HepG2 (cell line): ENCODE results near the gene TUBG1. TPM values are rescaled to one million over a fixed set of nuclear protein-coding genes. Genes with fewer than 3 reads are reported as not detected.

Experiments
- BCL3 ChIP-seq: sonication (generic); formaldehyde crosslinking; IDR thresholded peaks from 2 replicates; pipeline ENCODE4 v1.5.1; 2020; ENCODE audit warnings: mild to moderate bottlenecking, missing genetic modification reagents, moderate library complexity
- CBFB ChIP-seq: sonication (generic); formaldehyde crosslinking; IDR thresholded peaks from 2 replicates; pipeline ENCODE4 v1.4.0; 2020; ENCODE audit warnings: missing genetic modification reagents
- CHD4 ChIP-seq: fragments of 200-600 bp; sonication (generic); IDR thresholded peaks from 2 replicates; pipeline ENCODE4 v1.7.0; 2017; ENCODE audit warnings: mild to moderate bottlenecking, low read length, borderline replicate concordance
- E2F2 ChIP-seq: sonication (generic); formaldehyde crosslinking; IDR thresholded peaks from 2 replicates; pipeline ENCODE4 v1.4.0; 2020; ENCODE audit warnings: missing genetic modification reagents, borderline replicate concordance
- FOXO1 ChIP-seq: sonication (generic); formaldehyde crosslinking; IDR thresholded peaks from 2 replicates; pipeline ENCODE4 v1.4.0; 2020; ENCODE audit warnings: missing genetic modification reagents
- HDAC1 ChIP-seq: sonication (generic); formaldehyde crosslinking; IDR thresholded peaks from 2 replicates; pipeline ENCODE4 v1.5.1; 2020; ENCODE audit warnings: mild to moderate bottlenecking, missing genetic modification reagents
- HNRNPH1 ChIP-seq: fragments of 200-400 bp; formaldehyde crosslinking; optimal IDR thresholded peaks from 2 replicates; pipeline ENCODE3; 2017; ENCODE audit warnings: mild to moderate bottlenecking, low read depth, low read length
- PHB2 ChIP-seq: fragments of 450-650 bp; IDR thresholded peaks from 2 replicates; pipeline ENCODE4 v1.6.1; 2018; ENCODE audit not compliant: partially characterized antibody
- RARG ChIP-seq: sonication (generic); formaldehyde crosslinking; IDR thresholded peaks from 2 replicates; pipeline ENCODE4 v1.4.0; 2020; ENCODE audit warnings: low read depth, mild to moderate bottlenecking, missing genetic modification reagents
- SNAPC5 ChIP-seq: sonication (generic); formaldehyde crosslinking; IDR thresholded peaks from 2 replicates; pipeline ENCODE4 v1.8.1; 2023; ENCODE audit warnings: mild to moderate bottlenecking, missing genetic modification reagents, borderline replicate concordance
- THAP11 ChIP-seq: IDR thresholded peaks from 2 replicates; pipeline ENCODE4 v1.6.1; 2016; ENCODE audit warnings: missing biosample characterization, missing genetic modification reagents
- TP53 ChIP-seq: sonication (generic); formaldehyde crosslinking; conservative IDR thresholded peaks from 2 replicates; pipeline ENCODE4 v1.4.0; 2020; ENCODE audit warnings: missing genetic modification reagents
- WIZ ChIP-seq: sonication (generic); formaldehyde crosslinking; IDR thresholded peaks from 2 replicates; pipeline ENCODE4 v1.5.1; 2020; ENCODE audit warnings: mild to moderate bottlenecking, missing genetic modification reagents
- XRCC5 ChIP-seq: fragments of 200-400 bp; formaldehyde crosslinking; optimal IDR thresholded peaks from 2 replicates; pipeline ENCODE3; 2017; ENCODE audit warnings: mild to moderate bottlenecking, low read length
- ZBED4 ChIP-seq: sonication (generic); formaldehyde crosslinking; IDR thresholded peaks from 2 replicates; pipeline ENCODE4 v1.4.0; 2020; ENCODE audit warnings: missing genetic modification reagents, borderline replicate concordance
- ZBTB44 ChIP-seq: sonication (generic); formaldehyde crosslinking; IDR thresholded peaks from 2 replicates; pipeline ENCODE4 v1.4.0; 2020; ENCODE audit warnings: missing genetic modification reagents
- ZNF207 ChIP-seq: fragments of 450-650 bp; IDR thresholded peaks from 2 replicates; pipeline ENCODE4 v1.6.1; 2016; ENCODE audit warnings: antibody characterized with exemption, borderline replicate concordance
- ZNF33A ChIP-seq: sonication (generic); formaldehyde crosslinking; IDR thresholded peaks from 2 replicates; pipeline ENCODE4 v1.5.1; 2020; ENCODE audit warnings: missing genetic modification reagents, mild to moderate bottlenecking, moderate library complexity, borderline replicate concordance
- ZNF800 ChIP-seq: sonication (generic); formaldehyde crosslinking; IDR thresholded peaks from 2 replicates; pipeline ENCODE4 v1.4.0; 2020; ENCODE audit warnings: missing genetic modification reagents
- polyA plus RNA-seq, 8 experiments: library from polyadenylated mRNA; depleted of rRNA in 3 of 8; stranded (reverse) in 7 of 8; unstranded in 1 of 8; fragments of >200 nt; fragmentation: Illumina TruSeq in 4 of 8; extraction: Trizol in 4 of 8; gene quantifications; 2 replicates each; pipeline versions ENCODE4 v1.2.1 to v1.2.3, GENCODE V29; 2011 to 2016; ENCODE audit warnings: low read depth in 4 of 8, missing spikeins in 1 of 8, mixed read lengths in 1 of 8; ENCODE audit not compliant: insufficient read depth in 1 of 8
- total RNA-seq, 5 experiments: library from RNA; depleted of rRNA; stranded (reverse); fragments of >200 nt; fragmentation: Illumina TruSeq; extraction: Trizol; gene quantifications; 2 replicates each; pipeline ENCODE4 v1.2.3, GENCODE V29; 2016; ENCODE audit warnings: low read depth in 1 of 5

Gene TUBG1
- total and polyA plus RNA-seq, 2 of the 13 experiments (the other 11 are each of a cell fraction or from before 2014, with no cell fraction given) = 74.1 to 137 TPM

GRCh38 chr17:42566883-42567573, 42.5 kb upstream of the TUBG1 start, which contains the start of gene MLX (continued):
- TF ChIP-seq SNAPC5 (peak; percentile 85; the same call in 1 of the 2 replicates), ZNF800 (CRISPR knock-in tag) (peak; percentile 40), PHB2 (no peak), FOXO1 (CRISPR knock-in tag) (no peak; the same call in 1 of the 2 replicates), ZNF33A (CRISPR knock-in tag) (no peak), ZBTB44 (CRISPR knock-in tag) (0 out of 2 replicates have a peak, but pooled peaks have one; percentile 19), ZNF207 (no peak), RARG (CRISPR knock-in tag) (peak; percentile 30; the same call in 1 of the 2 replicates), HDAC1 (CRISPR knock-in tag) (peak; percentile 96), XRCC5 (no peak), THAP11 (CRISPR knock-in tag) (peak; percentile 86), CHD4 (no peak), CBFB (CRISPR knock-in tag) (peak; percentile 46; the same call in 1 of the 2 replicates), BCL3 (CRISPR knock-in tag) (peak; percentile 92), HNRNPH1 (no peak), E2F2 (CRISPR knock-in tag) (no peak), WIZ (no peak), TP53 (no peak), ZBED4 (CRISPR knock-in tag) (peak; percentile 100)
